ENCODE data around the gene KHDC3L.

- TF ChIP-seq, protein P1, sequence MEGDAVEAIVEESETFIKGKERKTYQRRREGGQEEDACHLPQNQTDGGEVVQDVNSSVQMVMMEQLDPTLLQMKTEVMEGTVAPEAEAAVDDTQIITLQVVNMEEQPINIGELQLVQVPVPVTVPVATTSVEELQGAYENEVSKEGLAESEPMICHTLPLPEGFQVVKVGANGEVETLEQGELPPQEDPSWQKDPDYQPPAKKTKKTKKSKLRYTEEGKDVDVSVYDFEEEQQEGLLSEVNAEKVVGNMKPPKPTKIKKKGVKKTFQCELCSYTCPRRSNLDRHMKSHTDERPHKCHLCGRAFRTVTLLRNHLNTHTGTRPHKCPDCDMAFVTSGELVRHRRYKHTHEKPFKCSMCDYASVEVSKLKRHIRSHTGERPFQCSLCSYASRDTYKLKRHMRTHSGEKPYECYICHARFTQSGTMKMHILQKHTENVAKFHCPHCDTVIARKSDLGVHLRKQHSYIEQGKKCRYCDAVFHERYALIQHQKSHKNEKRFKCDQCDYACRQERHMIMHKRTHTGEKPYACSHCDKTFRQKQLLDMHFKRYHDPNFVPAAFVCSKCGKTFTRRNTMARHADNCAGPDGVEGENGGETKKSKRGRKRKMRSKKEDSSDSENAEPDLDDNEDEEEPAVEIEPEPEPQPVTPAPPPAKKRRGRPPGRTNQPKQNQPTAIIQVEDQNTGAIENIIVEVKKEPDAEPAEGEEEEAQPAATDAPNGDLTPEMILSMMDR (IDR thresholded peaks at IDR 0.05; ENCODE audit: low read length): no peak
- no peak for TF ChIP-seq EZH2 (IDR thresholded peaks at IDR 0.05; ENCODE audit: borderline replicate concordance, low read length)
These were observed 19.3 kb upstream of the KHDC3L start for GRCh38 chr6:73343164-73343563.
